RWPE1 (cell line): Measurements from ENCODE around the gene CAPS2.

ENCODE experiments used
- CTCF ChIA-PET: fragments of 350-600 bp; sonication (Branson Sonifier 250); formaldehyde crosslinking; extraction: SDS; loops from one replicate; lab custom pipeline; 2021; lab: Yijun Ruan, JAX
- POLR2A ChIA-PET: fragments of 400-600 bp; formaldehyde crosslinking; extraction: SDS; loops from one replicate; lab custom pipeline; 2020; ENCODE audit warnings: antibody characterized with exemption; ENCODE audit not compliant: low non-redundant PET; lab: Yijun Ruan, JAX
- DNase-seq: peaks from one replicate; pipeline ENCODE4 v3.0.0; 2012; ENCODE audit warnings: low spot score
- H3K27ac ChIP-seq: fragments of 450-650 bp; 2 replicates; pipeline ENCODE4 v1.5.1; 2017
- CTCF ChIP-seq: fragments of 450-650 bp; conservative IDR thresholded peaks from 2 replicates; pipeline ENCODE4 v1.5.1; 2017; ENCODE audit warnings: low read depth, mild to moderate bottlenecking

The CAPS2 gene

GRCh38 chr12:75270157-75270556 is 60.0 kb downstream of the CAPS2 start:
- no peak overlapping the region for H3K27ac ChIP-seq
- POLR2A ChIA-PET: no interaction called here
- no peak for TF ChIP-seq CTCF
- CTCF ChIA-PET: no interaction called here
- peak; percentile 5 for DNase-seq

- no peak for TF ChIP-seq CTCF
- ChIA-PET POLR2A (no interaction called here), CTCF (no interaction called here)
- no peak for DNase-seq
- no peak overlapping the region for H3K27ac ChIP-seq
Observed at GRCh38 chr12:75269209-75269608, 60.9 kb downstream of the CAPS2 start.

GRCh38 chr12:75260316-75260715 is 69.8 kb downstream of the CAPS2 start:
- TF ChIP-seq CTCF: no peak
- no peak for DNase-seq
- no peak overlapping the region for H3K27ac ChIP-seq
- POLR2A ChIA-PET: no interaction called here
- CTCF ChIA-PET: no interaction called here

GRCh38 chr12:75259143-75259542 is 71.0 kb downstream of the CAPS2 start:
- no peak overlapping the region for H3K27ac ChIP-seq
- no peak for TF ChIP-seq CTCF
- ChIA-PET POLR2A (no interaction called here), CTCF (no interaction called here)
- DNase-seq: no peak

- no peak for DNase-seq
- ChIA-PET CTCF (no interaction called here), POLR2A (no interaction called here)
- no peak for TF ChIP-seq CTCF
- H3K27ac ChIP-seq: no peak overlapping the region
Observed at GRCh38 chr12:75257510-75257909, 72.6 kb downstream of the CAPS2 start.

GRCh38 chr12:75245108-75245507 is 85.0 kb downstream of the CAPS2 start:
- TF ChIP-seq CTCF: no peak
- ChIA-PET POLR2A (no interaction called here), CTCF (no interaction called here)
- DNase-seq: no peak
- H3K27ac ChIP-seq: no peak overlapping the region

GRCh38 chr12:75239987-75240386 is 90.1 kb downstream of the CAPS2 start:
- POLR2A ChIA-PET: no interaction called here
- no peak for DNase-seq
- no peak for TF ChIP-seq CTCF
- CTCF ChIA-PET: interaction anchor here (0.6 to 0.7 kb wide), 2 partner anchors 12 to 1299 kb away, joined by 3 read pairs; no protein-coding TSS in a partner anchor
- no peak overlapping the region for H3K27ac ChIP-seq
